ENCODE results near the gene CNPY3.

CNPY3 gene

GRCh38 chr6:42969431-42969830, 40.2 kb downstream of the CNPY3 start (continued):
- TF ChIP-seq ZNF280D (tag by site-specific recombination; IDR thresholded peaks at IDR 0.05) (no peak), ZBTB26 (tag by site-specific recombination; optimal IDR thresholded peaks at IDR 0.05) (no peak), ZNF664 (tag by site-specific recombination; IDR thresholded peaks at IDR 0.05) (no peak), ZNF266 (tag by site-specific recombination; IDR thresholded peaks at IDR 0.05; ENCODE audit: low read depth) (no peak), BCL11A (tag by site-specific recombination; IDR thresholded peaks at IDR 0.05; ENCODE audit: low read depth) (no peak), ZBTB44 (tag by site-specific recombination; IDR thresholded peaks at IDR 0.05) (no peak), REPIN1 (tag by site-specific recombination; IDR thresholded peaks at IDR 0.05; ENCODE audit: low read depth) (no peak), ZNF169 (tag by site-specific recombination; IDR thresholded peaks at IDR 0.05) (no peak), ZNF704 (tag by site-specific recombination; IDR thresholded peaks at IDR 0.05) (no peak), MZF1 (tag by site-specific recombination; IDR thresholded peaks at IDR 0.05; ENCODE audit: borderline replicate concordance) (no peak), ZFP69B (tag by site-specific recombination; IDR thresholded peaks at IDR 0.05) (no peak), GLIS2 (tag by site-specific recombination; IDR thresholded peaks at IDR 0.05) (no peak)

GRCh38 chr6:42969934-42970333, 40.7 kb downstream of the CNPY3 start:
- ChIA-PET CTCF (no interaction called here), POLR2A (interaction anchor here (2.0 to 4.2 kb wide), 2 partner anchors 9 to 14 kb away, joined by 7 to 20 read pairs; partner anchors contain the start of genes PEX6 and PPP2R5D)
- Histone ChIP-seq H3K4me3 (ENCODE audit: low read depth, low read length) (no peak overlapping the region), H3K27ac (ENCODE audit: extremely low read depth, low read depth, low read length) (no peak overlapping the region), H3K36me3 (ENCODE audit: control insufficient read depth in 2 of 2, insufficient read depth in 1 of 2, low read length in 2 of 2) (peaks cover 0 to 42% of the 10 kb centered on the region in 2 experiments; a peak in 2 of 3 replicates), H3K4me1 (ENCODE audit: control insufficient read depth, insufficient read depth, low read length) (no peaks in the 10 kb centered on the region), H3K9me3 (ENCODE audit: control insufficient read depth, insufficient read depth, low read depth, low read length) (no peaks in the 10 kb centered on the region)
- TF ChIP-seq SP2 (tag by site-specific recombination; IDR thresholded peaks at IDR 0.05), result no peak
- TF ChIP-seq ZNF548 (tag by site-specific recombination; IDR thresholded peaks at IDR 0.05), result no peak
- 0 out of 2 replicates have a peak, but pooled peaks have one; percentile 22 for TF ChIP-seq ZFHX2 (tag by site-specific recombination; conservative IDR thresholded peaks at IDR 0.05)
- no peak for TF ChIP-seq PATZ1 (tag by site-specific recombination; IDR thresholded peaks at IDR 0.05)
- TF ChIP-seq TCF7L2 (IDR thresholded peaks at IDR 0.05; ENCODE audit: borderline replicate concordance, low read depth, low read length), result no peak
- 0 out of 2 replicates have a peak, but pooled peaks have one; percentile 33 for TF ChIP-seq EGR2 (tag by site-specific recombination; IDR thresholded peaks at IDR 0.05; ENCODE audit: low read depth)
- no peak for TF ChIP-seq ZFP37 (tag by site-specific recombination; IDR thresholded peaks at IDR 0.05)
